Caco-2 (cell line): ENCODE measurements around the gene EEF1AKMT1. TPM values are rescaled to one million over a fixed set of nuclear protein-coding genes. Genes with fewer than 3 reads are reported as not detected.

Experiments used
- BruUV-seq: library from RNA; stranded (reverse); fragments of 400-500 nt; replicated peaks from 2 replicates; lab custom pipeline; 2021; lab: Mats Ljungman, UMichigan
- CTCF ChIA-PET: fragments of 300-600 bp; sonication (Branson Sonifier 250); formaldehyde crosslinking; loops from one replicate; lab custom pipeline; 2022; ENCODE audit warnings: antibody characterized with exemption; lab: Charles Lee
- POLR2A ChIA-PET: fragments of 300-600 bp; sonication (Branson Sonifier 250); formaldehyde crosslinking; loops from one replicate; lab custom pipeline; 2022; ENCODE audit warnings: antibody characterized with exemption; lab: Charles Lee
- DNase-seq, 2 experiments: peaks; one replicate each; pipeline versions ENCODE4 v3.0.0 to v3.0.0-alpha.2; 2020 to 2022
- H3K27me3 ChIP-seq: replicated peaks from 2 replicates; pipeline ENCODE4 v1.6.0; 2011; ENCODE audit warnings: low read length; ENCODE audit not compliant: control insufficient read depth, insufficient read depth
- H3K36me3 ChIP-seq: 2 replicates; pipeline ENCODE4 v1.5.1; 2011; ENCODE audit warnings: low read length; ENCODE audit not compliant: control insufficient read depth, insufficient read depth
- H3K4me1 ChIP-seq: fragments of 250-450 bp; sonication (Bioruptor Pico); 2 replicates; pipeline ENCODE4 v1.5.1; 2020; ENCODE audit warnings: mild to moderate bottlenecking
- H3K4me3 ChIP-seq: 2 replicates; pipeline ENCODE4 v1.5.1; 2011; ENCODE audit warnings: low read depth, mild to moderate bottlenecking, control low read depth, low read length
- H3K9me3 ChIP-seq: fragments of 250-450 bp; sonication (Bioruptor Pico); 2 replicates; pipeline ENCODE4 v1.5.1; 2020; ENCODE audit warnings: mild to moderate bottlenecking, moderate library complexity
- H3K27ac Mint-ChIP-seq: one replicate; pipeline ENCODE4 v1.8.0; 2022; ENCODE audit warnings: mixed read lengths; ENCODE audit not compliant: unreplicated experiment
- H3K27me3 Mint-ChIP-seq: one replicate; pipeline ENCODE4 v1.8.0; 2022; ENCODE audit warnings: mixed read lengths; ENCODE audit not compliant: insufficient read depth, unreplicated experiment
- H3K36me3 Mint-ChIP-seq: one replicate; pipeline ENCODE4 v1.8.0; 2022; ENCODE audit warnings: mild to moderate bottlenecking, mixed read lengths; ENCODE audit not compliant: insufficient read depth, unreplicated experiment
- H3K4me1 Mint-ChIP-seq: one replicate; pipeline ENCODE4 v1.8.0; 2022; ENCODE audit warnings: low read depth, mixed read lengths; ENCODE audit not compliant: unreplicated experiment
- H3K4me3 Mint-ChIP-seq: one replicate; pipeline ENCODE4 v1.8.0; 2022; ENCODE audit warnings: mild to moderate bottlenecking, moderate library complexity, mixed read lengths; ENCODE audit not compliant: unreplicated experiment
- H3K9me3 Mint-ChIP-seq: one replicate; pipeline ENCODE4 v1.8.0; 2022; ENCODE audit warnings: mixed read lengths; ENCODE audit not compliant: unreplicated experiment
- intact Hi-C: fragments of 100-400 bp; cut with micrococcal nuclease; formaldehyde crosslinking; loops from one replicate; pipeline ENCODE4 v1.10.0; 2022; ENCODE audit not compliant: unreplicated experiment
- total RNA-seq: library from RNA; stranded (reverse); gene quantifications from 2 replicates; pipeline ENCODE4 v1.2.3, GENCODE V29; 2022
- TF ChIP-seq, protein P1 (sequence below), 2 experiments: fragments of 200-600 bp in 1 of 2; IDR thresholded peaks; 1 replicate in 1 of 2; 2 replicates in 1 of 2; pipeline versions ENCODE4 v1.5.1 to v1.8.0; 2011 to 2022; ENCODE audit warnings: antibody characterized with exemption in 1 of 2, control low read depth in 1 of 2, inconsistent platforms in 1 of 2, low read depth in 1 of 2, low read length in 1 of 2, mild to moderate bottlenecking in 1 of 2, moderate library complexity in 1 of 2; ENCODE audit not compliant: insufficient read depth in 1 of 2, severe bottlenecking in 1 of 2, unreplicated experiment in 1 of 2

Gene EEF1AKMT1
- total RNA-seq, 1 experiment from 2014 or later, result 8.6 TPM

GRCh38 chr13:20819715-20820114, 46.0 kb upstream of the EEF1AKMT1 start:
- H3K4me3 Mint-ChIP-seq, result no peak overlapping the region
- CTCF ChIA-PET, result no interaction called here
- H3K27me3 Mint-ChIP-seq, result no peaks in the 10 kb centered on the region
- BruUV-seq, result no TSS peak
- Histone ChIP-seq H3K4me3 (no peak overlapping the region), H3K36me3 (no peaks in the 10 kb centered on the region), H3K4me1 (no peaks in the 10 kb centered on the region), H3K9me3 (no peaks in the 10 kb centered on the region), H3K27me3 (no peaks in the 10 kb centered on the region)
- no peaks in the 10 kb centered on the region for H3K9me3 Mint-ChIP-seq
- peaks cover 24% of the 10 kb centered on the region for H3K36me3 Mint-ChIP-seq
- TF ChIP-seq, protein P1, sequence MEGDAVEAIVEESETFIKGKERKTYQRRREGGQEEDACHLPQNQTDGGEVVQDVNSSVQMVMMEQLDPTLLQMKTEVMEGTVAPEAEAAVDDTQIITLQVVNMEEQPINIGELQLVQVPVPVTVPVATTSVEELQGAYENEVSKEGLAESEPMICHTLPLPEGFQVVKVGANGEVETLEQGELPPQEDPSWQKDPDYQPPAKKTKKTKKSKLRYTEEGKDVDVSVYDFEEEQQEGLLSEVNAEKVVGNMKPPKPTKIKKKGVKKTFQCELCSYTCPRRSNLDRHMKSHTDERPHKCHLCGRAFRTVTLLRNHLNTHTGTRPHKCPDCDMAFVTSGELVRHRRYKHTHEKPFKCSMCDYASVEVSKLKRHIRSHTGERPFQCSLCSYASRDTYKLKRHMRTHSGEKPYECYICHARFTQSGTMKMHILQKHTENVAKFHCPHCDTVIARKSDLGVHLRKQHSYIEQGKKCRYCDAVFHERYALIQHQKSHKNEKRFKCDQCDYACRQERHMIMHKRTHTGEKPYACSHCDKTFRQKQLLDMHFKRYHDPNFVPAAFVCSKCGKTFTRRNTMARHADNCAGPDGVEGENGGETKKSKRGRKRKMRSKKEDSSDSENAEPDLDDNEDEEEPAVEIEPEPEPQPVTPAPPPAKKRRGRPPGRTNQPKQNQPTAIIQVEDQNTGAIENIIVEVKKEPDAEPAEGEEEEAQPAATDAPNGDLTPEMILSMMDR (IDR thresholded peaks at IDR 0.05; ENCODE audit: insufficient read depth in 1 of 2, low read depth in 1 of 2, low read length in 1 of 2, severe bottlenecking in 1 of 2, unreplicated experiment in 1 of 2), result no peak
- POLR2A ChIA-PET, result no interaction called here
- intact Hi-C loops, result no loop called here
- no peaks in the 10 kb centered on the region for H3K4me1 Mint-ChIP-seq
- no peak for DNase-seq
- H3K27ac Mint-ChIP-seq, result no peak overlapping the region

- CTCF ChIA-PET, result no interaction called here
- no peak overlapping the region for H3K27ac Mint-ChIP-seq
- TF ChIP-seq, protein P1 (IDR thresholded peaks at IDR 0.05; ENCODE audit: insufficient read depth in 1 of 2, low read depth in 1 of 2, low read length in 1 of 2, severe bottlenecking in 1 of 2, unreplicated experiment in 1 of 2), result no peak
These were observed 41.7 kb upstream of the EEF1AKMT1 start for GRCh38 chr13:20815464-20815863.

DNA sequence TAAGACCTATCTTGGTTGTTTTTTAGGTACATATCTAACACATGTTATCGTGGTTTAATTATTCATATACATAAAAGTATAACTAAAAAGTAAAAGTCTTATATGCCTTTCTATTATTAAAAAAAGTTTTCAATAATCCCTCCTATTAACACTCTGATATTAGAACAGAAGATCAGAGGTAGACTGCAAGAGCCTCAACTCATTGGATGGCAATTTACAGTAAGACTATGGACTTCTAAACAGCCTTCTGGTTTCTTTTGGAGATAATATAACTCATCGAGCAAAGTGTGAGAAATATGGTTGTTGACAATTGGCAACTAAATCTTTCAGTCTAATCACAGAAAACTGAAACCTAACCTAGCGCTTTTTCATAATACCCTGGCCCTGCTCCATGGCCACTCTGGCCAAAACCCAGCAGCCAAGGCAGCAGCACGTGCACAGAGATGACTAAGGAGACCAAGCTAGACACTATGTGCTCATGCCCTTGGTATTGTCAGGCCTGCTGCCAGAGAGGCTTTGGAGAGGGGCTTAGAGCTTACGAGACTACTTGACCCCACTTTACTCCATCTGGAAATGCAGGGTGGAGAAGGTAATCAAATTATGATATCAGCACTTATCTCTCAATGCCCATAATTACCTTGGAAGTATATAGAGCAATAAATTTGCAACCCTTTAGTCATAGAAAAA, 40.6 kb upstream of the EEF1AKMT1 start:
- POLR2A ChIA-PET, result no interaction called here
- TF ChIP-seq, protein P1 (IDR thresholded peaks at IDR 0.05; ENCODE audit: insufficient read depth in 1 of 2, low read depth in 1 of 2, low read length in 1 of 2, severe bottlenecking in 1 of 2, unreplicated experiment in 1 of 2), result no peak
- H3K4me3 ChIP-seq, result no peak overlapping the region
- no peaks in the 10 kb centered on the region for H3K9me3 ChIP-seq
- Mint-ChIP-seq H3K27ac (no peak overlapping the region), H3K4me1 (peaks cover 5% of the 10 kb centered on the region), H3K27me3 (no peaks in the 10 kb centered on the region), H3K4me3 (no peak overlapping the region), H3K9me3 (no peaks in the 10 kb centered on the region), H3K36me3 (peaks cover 28% of the 10 kb centered on the region)
- H3K36me3 ChIP-seq, result no peaks in the 10 kb centered on the region
- H3K4me1 ChIP-seq, result no peaks in the 10 kb centered on the region
- CTCF ChIA-PET, result no interaction called here
- no TSS peak for BruUV-seq
- H3K27me3 ChIP-seq, result no peaks in the 10 kb centered on the region
- DNase-seq, result no peak
- intact Hi-C loops, result no loop called here

More at GRCh38 chr13:20815464-20815863, 41.7 kb upstream of the EEF1AKMT1 start:
- no peak overlapping the region for H3K4me3 ChIP-seq
- H3K27me3 ChIP-seq, result no peaks in the 10 kb centered on the region
- no peaks in the 10 kb centered on the region for H3K9me3 ChIP-seq
- BruUV-seq, result no TSS peak
- DNase-seq, result no peak
- no peaks in the 10 kb centered on the region for H3K9me3 Mint-ChIP-seq
- H3K4me1 ChIP-seq, result no peaks in the 10 kb centered on the region
- POLR2A ChIA-PET, result no interaction called here
- no peak overlapping the region for H3K4me3 Mint-ChIP-seq
- H3K36me3 ChIP-seq, result no peaks in the 10 kb centered on the region
- H3K4me1 Mint-ChIP-seq, result peaks cover 5% of the 10 kb centered on the region
- H3K27me3 Mint-ChIP-seq, result no peaks in the 10 kb centered on the region
- H3K36me3 Mint-ChIP-seq, result peaks cover 28% of the 10 kb centered on the region
- intact Hi-C loops, result no loop called here
